Cardiac fibroblast (primary cell): ENCODE measurements around the gene SLC38A11.

Source experiments
- DNase-seq, 2 donors: peaks; one replicate each; pipeline versions ENCODE4 v3.0.0 to v3.0.0-alpha.2; 2010; ENCODE audit warnings: low read depth in 2 of 2
- H3K4me3 ChIP-seq, 2 donors: replicated peaks in 1 of 2; 1 replicate in 1 of 2; 2 replicates in 1 of 2; pipeline ENCODE4 v1.5.1; 2011; ENCODE audit warnings: low read depth in 2 of 2, low read length in 2 of 2, mild to moderate bottlenecking in 2 of 2, moderate library complexity in 1 of 2
- CTCF ChIP-seq: IDR thresholded peaks from one replicate; pipeline ENCODE4 v1.5.1; 2011; ENCODE audit warnings: low read depth, mild to moderate bottlenecking, low read length, inconsistent platforms

SLC38A11 gene

GRCh38 chr2:164897469-164898260 lies 57.7 kb downstream of the SLC38A11 start:
- no peak for DNase-seq

DNA sequence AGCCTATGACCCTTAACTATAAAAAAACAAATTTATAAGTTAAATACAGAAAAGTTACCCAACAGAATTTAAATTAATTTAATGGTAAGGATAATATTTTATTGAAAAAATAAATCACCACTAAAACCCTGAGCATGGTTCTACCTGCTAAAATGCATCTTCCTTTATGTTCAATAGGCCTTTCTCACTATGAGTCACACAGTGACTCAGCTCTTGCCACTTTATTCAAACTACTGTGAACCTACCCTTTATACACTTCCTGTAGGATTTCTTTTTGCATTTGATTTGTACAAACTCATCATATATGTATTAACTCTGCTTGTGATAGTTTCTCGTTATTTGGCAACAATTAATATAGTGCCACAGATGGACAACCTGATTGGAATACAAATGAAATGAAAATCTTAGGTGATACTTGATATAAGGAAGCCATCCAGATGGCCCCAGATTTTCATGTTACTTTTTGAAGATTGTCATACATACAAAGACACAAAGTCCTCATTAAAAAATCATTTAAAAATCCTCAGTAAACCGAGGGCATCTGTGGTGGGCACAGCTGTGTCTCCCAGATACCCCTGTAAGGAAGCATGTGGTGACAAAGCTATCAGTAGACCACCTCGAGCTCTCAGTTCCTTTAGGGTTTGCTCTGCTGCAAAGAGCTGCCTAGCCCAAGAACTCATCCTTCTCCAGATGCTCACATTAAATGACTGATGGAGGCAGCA lies 58.5 kb downstream of the SLC38A11 start:
- TF ChIP-seq CTCF, result no peak
- peak; percentile 42 to 83 for DNase-seq
- H3K4me3 ChIP-seq, result no peak overlapping the region

More at GRCh38 chr2:164897469-164898260, 57.7 kb downstream of the SLC38A11 start:
- no peak overlapping the region for H3K4me3 ChIP-seq
- no peak for TF ChIP-seq CTCF

GRCh38 chr2:164896226-164896625 lies 59.1 kb downstream of the SLC38A11 start:
- TF ChIP-seq CTCF, result no peak
- DNase-seq, result peak; percentile 28 to 74
- no peak overlapping the region for H3K4me3 ChIP-seq

- no peak overlapping the region for H3K4me3 ChIP-seq
- no peak for TF ChIP-seq CTCF
- no peak for DNase-seq
Measured at GRCh38 chr2:164891460-164891859, 63.9 kb downstream of the SLC38A11 start.

DNA sequence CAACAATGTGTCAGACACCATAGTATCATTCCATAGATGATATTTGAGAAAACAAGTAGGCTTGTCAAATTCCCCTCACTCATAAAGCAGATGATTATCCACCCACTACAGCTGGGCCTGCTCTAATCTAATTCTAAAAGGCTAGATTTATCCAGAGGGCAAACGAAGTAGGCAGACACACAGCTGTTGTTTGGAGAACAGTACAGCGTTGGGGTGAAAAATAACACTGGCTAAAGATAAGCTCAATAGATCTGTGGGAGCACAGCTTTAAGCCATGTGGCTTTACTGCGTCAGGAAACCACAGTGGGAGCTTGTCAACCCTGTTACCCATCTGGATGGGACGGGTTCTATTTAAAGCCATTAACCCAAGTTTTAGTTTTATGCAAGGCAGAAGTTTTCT lies 64.8 kb downstream of the SLC38A11 start:
- no peak for TF ChIP-seq CTCF
- no peak overlapping the region for H3K4me3 ChIP-seq
- DNase-seq, result no peak

DNA sequence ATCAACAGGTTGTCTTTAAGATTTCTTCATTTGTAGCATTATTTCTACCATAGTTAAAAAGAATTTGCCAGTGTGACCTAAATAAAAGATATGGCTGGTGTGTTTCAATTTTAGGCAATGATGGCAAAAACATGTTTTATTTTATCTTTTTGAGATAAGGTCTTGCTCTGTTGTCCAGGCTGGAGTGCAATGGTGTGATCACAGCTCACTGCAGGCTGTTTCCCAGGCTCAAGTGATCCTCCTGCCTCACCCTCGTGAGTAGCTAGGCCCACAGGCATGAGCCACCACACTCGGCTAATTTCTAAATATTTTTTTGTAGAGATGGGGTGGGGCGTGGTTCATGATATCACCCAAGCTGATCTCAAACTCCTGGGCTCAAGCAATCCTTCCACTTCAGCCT lies 66.7 kb downstream of the SLC38A11 start:
- no peak for TF ChIP-seq CTCF
- DNase-seq, result no peak
- H3K4me3 ChIP-seq, result no peak overlapping the region
